H1 (cell line): Measurements from ENCODE around the gene ZNF689. TPM values are rescaled to one million over a fixed set of nuclear protein-coding genes. Genes with fewer than 3 reads are reported as not detected.

ENCODE experiments used
- CTCF ChIA-PET: fragments of 300-600 bp; sonication (Branson Sonifier 250); formaldehyde crosslinking; loops from one replicate; lab custom pipeline; 2021; ENCODE audit not compliant: partially characterized antibody; lab: Charles Lee
- POLR2A ChIA-PET: fragments of 300-600 bp; sonication (Branson Sonifier 250); formaldehyde crosslinking; loops from one replicate; lab custom pipeline; 2021; ENCODE audit warnings: inconsistent platforms; ENCODE audit not compliant: partially characterized antibody; lab: Charles Lee
- DNase-seq, 2 experiments: peaks; one replicate each; pipeline versions ENCODE4 v3.0.0 to v3.0.0-alpha.2; 2010 to 2022; ENCODE audit warnings: low spot score in 2 of 2, low read depth in 1 of 2, mixed read lengths in 1 of 2
- FAIRE-seq: peaks from 2 replicates; lab custom pipeline; 2011; peaks lifted over from hg19 to GRCh38; lab: Jason Lieb, UNC
- H2AFZ ChIP-seq: 2 replicates; pipeline ENCODE4 v1.8.1; 2012; ENCODE audit warnings: low read length, inconsistent platforms
- H2AK5ac ChIP-seq: 2 replicates; pipeline ENCODE4 v1.6.1; 2013; ENCODE audit warnings: low read depth, low read length
- H2BK120ac ChIP-seq: replicated peaks from 2 replicates; pipeline ENCODE3; 2013; ENCODE audit warnings: low read depth, low read length, inconsistent platforms
- H2BK12ac ChIP-seq: 2 replicates; pipeline ENCODE4 v1.6.1; 2013; ENCODE audit warnings: low read depth, low read length
- H2BK15ac ChIP-seq: 2 replicates; pipeline ENCODE4 v1.6.1; 2013; ENCODE audit warnings: low read length
- H2BK20ac ChIP-seq: 2 replicates; pipeline ENCODE4 v1.6.1; 2013; ENCODE audit warnings: low read length
- H2BK5ac ChIP-seq: 2 replicates; pipeline ENCODE4 v1.6.1; 2013; ENCODE audit warnings: low read depth, low read length
- H3K14ac ChIP-seq: 2 replicates; pipeline ENCODE4 v1.6.1; 2013; ENCODE audit warnings: inconsistent platforms; ENCODE audit not compliant: insufficient read length
- H3K18ac ChIP-seq: 2 replicates; pipeline ENCODE4 v1.6.1; 2013; ENCODE audit warnings: low read length; ENCODE audit errors: extremely low read depth
- H3K23ac ChIP-seq: 2 replicates; pipeline ENCODE4 v1.6.1; 2013; ENCODE audit warnings: inconsistent platforms; ENCODE audit not compliant: insufficient read length
- H3K23me2 ChIP-seq: 2 replicates; pipeline ENCODE4 v1.6.1; 2013; ENCODE audit warnings: low read depth, low read length
- H3K27ac ChIP-seq: 2 replicates; pipeline ENCODE4 v1.6.1; 2011; ENCODE audit warnings: low read depth, low read length, inconsistent platforms
- H3K27me3 ChIP-seq, 4 experiments: replicated peaks in 1 of 4; 1 replicate in 1 of 4; 2 replicates in 3 of 4; pipeline versions ENCODE4 v1.6.1 to v1.8.1; 2011 to 2013; ENCODE audit warnings: low read length in 3 of 4, mild to moderate bottlenecking in 3 of 4, inconsistent platforms in 2 of 4, mixed read lengths in 2 of 4, moderate library complexity in 1 of 4; ENCODE audit not compliant: control insufficient read depth in 3 of 4, insufficient read depth in 3 of 4; ENCODE audit errors: extremely low read depth in 1 of 4
- H3K36me3 ChIP-seq, 4 experiments: 2 replicates each; pipeline versions ENCODE4 v1.6.1 to v1.8.1; 2011 to 2013; ENCODE audit warnings: mild to moderate bottlenecking in 4 of 4, low read length in 3 of 4, moderate library complexity in 2 of 4, control low read depth in 1 of 4, inconsistent platforms in 1 of 4; ENCODE audit not compliant: insufficient read depth in 4 of 4, control insufficient read depth in 2 of 4
- H3K4ac ChIP-seq: replicated peaks from 2 replicates; pipeline ENCODE3; 2013; ENCODE audit warnings: low read length, low read depth, mixed read lengths, inconsistent platforms; ENCODE audit not compliant: insufficient read length
- H3K4me1 ChIP-seq, 4 experiments: replicated peaks in 1 of 4; 1 replicate in 1 of 4; 2 replicates in 3 of 4; pipeline versions ENCODE4 v1.6.1 to v1.8.1; 2011 to 2013; ENCODE audit warnings: low read length in 3 of 4, inconsistent platforms in 2 of 4, mixed read lengths in 1 of 4; ENCODE audit not compliant: insufficient read depth in 4 of 4, control insufficient read depth in 3 of 4
- H3K4me2 ChIP-seq, 2 experiments: 2 replicates each; pipeline versions ENCODE4 v1.6.1 to v1.8.1; 2011 to 2013; ENCODE audit warnings: low read depth in 2 of 2, low read length in 2 of 2, control low read depth in 1 of 2, inconsistent platforms in 1 of 2, mild to moderate bottlenecking in 1 of 2; ENCODE audit not compliant: insufficient read depth in 1 of 2
- H3K4me3 ChIP-seq, 4 experiments: fragments of 200-600, 300-600 bp in 1 of 4; sonication (generic), shearing (Covaris generic), sonication (Bioruptor Twin) in 1 of 4; 2 replicates each; pipeline versions ENCODE4 v1.5.1 to v1.8.1; 2011 to 2016; ENCODE audit warnings: low read length in 4 of 4, low read depth in 3 of 4, control low read depth in 2 of 4, inconsistent platforms in 2 of 4, mild to moderate bottlenecking in 2 of 4, mixed read lengths in 1 of 4, moderate library complexity in 1 of 4; ENCODE audit not compliant: insufficient read depth in 2 of 4; ENCODE audit errors: extremely low read depth in 1 of 4
- H3K56ac ChIP-seq: replicated peaks from 2 replicates; pipeline ENCODE3; 2013; ENCODE audit warnings: low read depth, mild to moderate bottlenecking, mixed read lengths, low read length, inconsistent platforms; ENCODE audit not compliant: insufficient read length
- H3K79me1 ChIP-seq: 2 replicates; pipeline ENCODE4 v1.6.1; 2013; ENCODE audit warnings: low read depth, low read length, control low read depth
- H3K79me2 ChIP-seq, 2 experiments: 2 replicates each; pipeline versions ENCODE4 v1.6.1 to v1.8.1; 2012 to 2013; ENCODE audit warnings: low read length in 2 of 2, mild to moderate bottlenecking in 2 of 2, inconsistent platforms in 1 of 2; ENCODE audit not compliant: insufficient read depth in 2 of 2, control insufficient read depth in 1 of 2
- H3K9ac ChIP-seq, 4 experiments: replicated peaks in 1 of 4; 1 replicate in 1 of 4; 2 replicates in 3 of 4; pipeline versions ENCODE4 v1.6.1 to v1.8.1; 2011 to 2013; ENCODE audit warnings: low read depth in 3 of 4, low read length in 3 of 4, control low read depth in 2 of 4, mild to moderate bottlenecking in 2 of 4, moderate library complexity in 2 of 4, inconsistent platforms in 1 of 4; ENCODE audit errors: extremely low read depth in 1 of 4
- H3K9me3 ChIP-seq, 2 experiments: 2 replicates each; pipeline versions ENCODE4 v1.6.1 to v1.8.1; 2012 to 2013; ENCODE audit warnings: mild to moderate bottlenecking in 2 of 2, moderate library complexity in 2 of 2, control low read depth in 1 of 2, inconsistent platforms in 1 of 2, low read depth in 1 of 2, low read length in 1 of 2, mixed read lengths in 1 of 2; ENCODE audit not compliant: insufficient read depth in 2 of 2
- H4K20me1 ChIP-seq, 2 experiments: replicated peaks in 1 of 2; 2 replicates each; pipeline versions ENCODE3 to v1.8.1; 2011 to 2013; ENCODE audit warnings: inconsistent platforms in 2 of 2, low read length in 2 of 2, mild to moderate bottlenecking in 1 of 2; ENCODE audit not compliant: insufficient read depth in 2 of 2, control insufficient read depth in 1 of 2
- H4K5ac ChIP-seq: 2 replicates; pipeline ENCODE4 v1.6.1; 2013; ENCODE audit warnings: low read length, low read depth, mixed read lengths, inconsistent platforms; ENCODE audit not compliant: insufficient read length
- H4K8ac ChIP-seq: 2 replicates; pipeline ENCODE4 v1.8.0; 2013; ENCODE audit warnings: mild to moderate bottlenecking, moderate library complexity, low read length, inconsistent platforms; ENCODE audit not compliant: insufficient read depth; ENCODE audit errors: extremely low read depth
- H4K91ac ChIP-seq: replicated peaks from 2 replicates; pipeline ENCODE3; 2013; ENCODE audit warnings: low read length, mixed read lengths, inconsistent platforms; ENCODE audit not compliant: insufficient read length
- CEBPB ChIP-seq: IDR thresholded peaks from 2 replicates; pipeline ENCODE4 v1.6.1; 2012; ENCODE audit warnings: low read depth, low read length
- HDAC2 ChIP-seq, 2 experiments: fragments of 300-600 bp in 1 of 2; sonication (generic) in 1 of 2; IDR thresholded peaks; 2 replicates each; pipeline ENCODE4 v1.6.1; 2011 to 2012; ENCODE audit warnings: low read depth in 2 of 2, low read length in 2 of 2, mild to moderate bottlenecking in 2 of 2, moderate library complexity in 2 of 2, borderline replicate concordance in 1 of 2, inconsistent platforms in 1 of 2
- KDM4A ChIP-seq: IDR thresholded peaks from one replicate; pipeline ENCODE4 v1.7.1; 2012; ENCODE audit warnings: low read depth, mild to moderate bottlenecking, moderate library complexity, low read length, inconsistent platforms; ENCODE audit not compliant: severe bottlenecking
- PHF8 ChIP-seq: fragments of 200-600 bp; sonication (generic); conservative IDR thresholded peaks from 2 replicates; pipeline ENCODE4 v1.7.1; 2012; ENCODE audit warnings: low read depth, mild to moderate bottlenecking, inconsistent platforms, low read length, moderate library complexity
- SIN3A ChIP-seq, 2 experiments: IDR thresholded peaks in 1 of 2; conservative IDR thresholded peaks in 1 of 2; 2 replicates each; pipeline ENCODE4 v1.6.1; 2011 to 2012; ENCODE audit warnings: low read length in 2 of 2, improper control_type of control experiment in 1 of 2, low read depth in 1 of 2, mild to moderate bottlenecking in 1 of 2
- TAF1 ChIP-seq: IDR thresholded peaks from 2 replicates; pipeline ENCODE4 v1.6.1; 2011; ENCODE audit warnings: mild to moderate bottlenecking, low read depth, low read length
- WGBS, 2 experiments: shearing (Covaris generic) in 1 of 2; methylation state at CpG; one replicate each; pipeline versions ENCODE4 v1.1.6 to v1.1.7; 2013 to 2015; ENCODE audit warnings: low lambda C conversion rate in 2 of 2, mixed read lengths in 2 of 2, inconsistent platforms in 1 of 2, low coverage in 1 of 2, missing lambda C conversion rate in 1 of 2; ENCODE audit not compliant: insufficient replicate concordance in 2 of 2, insufficient coverage in 1 of 2, insufficient read length in 1 of 2; ENCODE audit errors: extremely low coverage in 1 of 2, missing lambda C conversion rate in 1 of 2; 5-methylcytosine and 5-hydroxymethylcytosine counted together
- polyA plus RNA-seq, 7 experiments: library from polyadenylated mRNA; depleted of rRNA in 3 of 7; stranded (reverse) in 5 of 7; unstranded in 2 of 7; fragments of >200 nt in 5 of 7; fragments of 200-250 nt in 2 of 7; gene quantifications; 1 replicate in 5 of 7; 2 replicates in 1 of 7; 4 replicates in 1 of 7; pipeline versions ENCODE4 v1.2.1 to v1.2.3, GENCODE V29; 2011 to 2013; ENCODE audit warnings: missing spikeins in 2 of 7, mixed read lengths in 2 of 7
- total RNA-seq: library from RNA; stranded (reverse); fragmentation: NEBNext Ultra II Directional; extraction: Animal tissue kit (Norgen Biotek cat#: 25700); gene quantifications from 2 replicates; pipeline ENCODE4 v1.2.1, GENCODE V29; 2021

The ZNF689 gene
- total and polyA plus RNA-seq, 2 of the 8 experiments (the other 6 are each of a cell fraction or from before 2014, with no cell fraction given) = 14.3 to 15.3 TPM

DNA sequence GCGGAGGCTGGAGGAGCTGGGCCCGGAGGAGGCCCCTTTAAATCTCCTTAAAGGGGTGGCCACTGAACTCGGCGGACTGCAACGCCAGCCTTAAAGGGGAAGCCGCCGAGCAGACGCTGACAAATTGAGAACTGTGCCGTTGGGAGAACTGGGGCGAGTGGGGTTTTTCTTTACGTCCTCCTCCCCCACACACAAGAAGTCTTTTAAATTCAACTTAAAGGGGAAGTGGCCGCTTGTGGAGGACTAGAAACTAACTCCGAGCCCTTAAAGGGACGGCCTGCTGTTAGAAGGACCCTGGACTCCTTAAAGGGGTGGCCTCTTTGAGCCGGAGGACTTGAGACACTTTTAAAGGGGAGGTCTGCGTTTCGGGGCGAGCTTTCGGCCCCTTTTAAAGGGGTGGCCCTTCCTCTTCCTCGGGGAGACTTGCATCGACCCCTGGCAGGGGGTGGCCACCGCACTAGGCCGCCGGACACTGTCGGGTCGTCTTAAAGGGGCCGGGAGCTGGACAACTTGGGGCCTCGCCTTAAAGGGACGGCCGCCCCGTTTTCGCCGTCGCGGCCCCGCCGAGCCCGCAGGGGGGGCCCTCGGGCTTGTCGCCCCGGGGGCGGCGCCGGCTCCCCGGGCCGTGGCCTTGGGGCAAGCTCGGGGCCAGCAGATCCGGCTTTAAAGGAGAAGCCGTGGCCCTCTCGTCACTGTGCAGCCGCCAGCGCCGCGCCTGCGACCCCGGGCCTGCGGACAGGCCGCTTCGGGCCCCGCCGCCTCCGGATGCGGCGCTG lies 48.7 kb upstream of the ZNF689 start:
- Histone ChIP-seq H3K18ac (no peak overlapping the region; the same call in none of the 2 replicates), H3K23me2 (peaks cover 12% of the 10 kb centered on the region; the same call in 1 of the 2 replicates), H3K4ac (no peak overlapping the region), H2BK120ac (no peak overlapping the region), H3K9me3 (no peaks in the 10 kb centered on the region), H3K79me2 (no peaks in the 10 kb centered on the region), H3K79me1 (no peaks in the 10 kb centered on the region), H3K14ac (no peak overlapping the region), H3K27me3 (peaks cover 2 to 42% (median 25%) of the 10 kb centered on the region in 4 experiments), H4K20me1 (peaks cover 16 to 33% of the 10 kb centered on the region in 2 experiments), H4K5ac (peak overlapping the region; percentile 70), H4K91ac (no peak overlapping the region), H3K9ac (peak overlapping the region; percentile 50 to 59 (median 54); a peak in 6 of 7 replicates), H4K8ac (peak overlapping the region; percentile 94; the same call in 1 of the 2 replicates), H3K4me1 (peaks cover 2 to 13% (median 6%) of the 10 kb centered on the region in 4 experiments; a peak in 6 of 7 replicates), H2AK5ac (no peak overlapping the region), H3K27ac (peak overlapping the region; percentile 91), H2AFZ (no peak overlapping the region; the same call in 1 of the 2 replicates), H3K4me3 (peak overlapping the region; percentile 61 to 96 (median 78)), H3K23ac (no peak overlapping the region), H3K56ac (no peak overlapping the region), H2BK15ac (no peak overlapping the region), H2BK5ac (peak overlapping the region; percentile 97; the same call in 1 of the 2 replicates), H3K36me3 (peaks cover 0 to 3% (median 2%) of the 10 kb centered on the region in 4 experiments; a peak in 4 of 8 replicates), H3K4me2 (peak overlapping the region; percentile 69 to 71), H2BK20ac (no peak overlapping the region), H2BK12ac (no peak overlapping the region)
- no peak for FAIRE-seq
- DNase-seq = peak; percentile 79 to 82
- ChIA-PET POLR2A (interaction anchor here (0.6 to 3.2 kb wide), 13 partner anchors 18 to 243 kb away, joined by 3 to 14 read pairs (median 4); partner anchors contain the start of genes CTF1, PHKG2 and SRCAP), CTCF (interaction anchor here (0.6 to 2.6 kb wide), 6 partner anchors 14 to 261 kb away, joined by 3 to 10 read pairs (median 5); no protein-coding TSS in a partner anchor)
- 1% methylated on average over 51 of the region's 64 CpGs; no CpG with 5 or more reads in 1 of the 2 experiments for WGBS, 2 experiments
- TF ChIP-seq SIN3A (conservative IDR thresholded peaks at IDR 0.05 in 1 of 2, IDR thresholded peaks at IDR 0.05 in 1 of 2; ENCODE audit: low read depth in 1 of 2, low read length in 2 of 2) (0 out of 4 replicates have a peak, but pooled peaks of 1 of the 2 experiments have one; percentile 0), PHF8 (peak; percentile 14; the same call in 1 of the 2 replicates), CEBPB (no peak), KDM4A (peak; percentile 70), HDAC2 (IDR thresholded peaks at IDR 0.05; ENCODE audit: borderline replicate concordance in 1 of 2, low read depth in 2 of 2, low read length in 2 of 2) (0 out of 4 replicates have a peak, but pooled peaks of 1 of the 2 experiments have one; percentile 39), TAF1 (peak; percentile 43; the same call in 1 of the 2 replicates)
